Liver (tissue), 3 donors: ENCODE data around the gene ROR1.

Source experiments
- EGR1 ChIP-seq, 2 donors: IDR thresholded peaks; 2 replicates each; pipeline ENCODE4 v1.6.1; 2016 to 2018; ENCODE audit warnings: antibody characterized with exemption in 2 of 2, low read depth in 2 of 2
- FOXA1 ChIP-seq: IDR thresholded peaks from 2 replicates; pipeline ENCODE4 v1.6.1; 2016; ENCODE audit warnings: antibody characterized with exemption
- GABPA ChIP-seq, 2 donors: IDR thresholded peaks in 1 of 2; conservative IDR thresholded peaks in 1 of 2; 2 replicates each; pipeline ENCODE4 v1.6.1; 2016; ENCODE audit warnings: antibody characterized with exemption in 2 of 2, mild to moderate bottlenecking in 1 of 2, moderate library complexity in 1 of 2
- HNF4G ChIP-seq: IDR thresholded peaks from 2 replicates; pipeline ENCODE4 v1.6.1; 2016; ENCODE audit warnings: antibody characterized with exemption
- RAD21 ChIP-seq, 2 donors: IDR thresholded peaks; 2 replicates each; pipeline ENCODE4 v1.6.1; 2016; ENCODE audit warnings: antibody characterized with exemption in 2 of 2, mild to moderate bottlenecking in 2 of 2
- RXRA ChIP-seq, 2 donors: IDR thresholded peaks; 2 replicates each; pipeline ENCODE4 v1.6.1; 2017 to 2018; ENCODE audit warnings: antibody characterized with exemption in 2 of 2, mild to moderate bottlenecking in 1 of 2
- SP1 ChIP-seq: IDR thresholded peaks from 2 replicates; pipeline ENCODE4 v1.6.1; 2018; ENCODE audit warnings: antibody characterized with exemption, mild to moderate bottlenecking
- TAF1 ChIP-seq: conservative IDR thresholded peaks from 2 replicates; pipeline ENCODE4 v1.6.1; 2016; ENCODE audit warnings: antibody characterized with exemption, mild to moderate bottlenecking
- YY1 ChIP-seq: IDR thresholded peaks from 2 replicates; pipeline ENCODE4 v1.6.1; 2016; ENCODE audit warnings: antibody characterized with exemption, mild to moderate bottlenecking
- TF ChIP-seq, protein P1 (sequence below): fragments of 150-350 bp; IDR thresholded peaks from 2 replicates; pipeline ENCODE4 v1.5.1; 2017; ENCODE audit warnings: improper control_type of control experiment, low read depth, low read length; ENCODE audit not compliant: missing input control
- TF ChIP-seq, protein P2 (sequence below): IDR thresholded peaks from 2 replicates; pipeline ENCODE4 v1.6.1; 2016; ENCODE audit warnings: antibody characterized with exemption
- TF ChIP-seq, protein P3 (sequence below): IDR thresholded peaks from 2 replicates; pipeline ENCODE4 v1.6.1; 2016; ENCODE audit warnings: antibody characterized with exemption, mild to moderate bottlenecking
- donor health status: healthy.
- donor health status: healthy.

DNA sequence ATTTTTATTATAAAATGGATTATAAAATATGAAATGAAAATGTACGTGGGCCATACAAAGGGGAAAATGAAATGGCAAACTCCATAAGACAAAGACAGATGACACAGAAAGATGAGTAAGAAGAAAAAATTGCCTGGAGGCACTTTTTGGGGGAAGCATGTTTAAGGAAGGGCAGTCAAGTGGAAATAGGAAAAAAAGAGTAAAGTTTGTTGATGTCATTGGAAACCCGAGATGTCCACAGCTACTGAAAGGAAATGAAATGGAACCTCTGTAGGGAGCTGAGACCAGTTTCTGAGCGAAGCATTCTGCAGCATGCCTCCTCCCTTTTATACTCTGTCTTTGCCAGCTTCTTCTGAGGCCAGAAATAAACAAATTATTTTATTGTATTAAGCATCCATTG is 226.2 kb downstream of the ROR1 start:
- TF ChIP-seq, protein P1, sequence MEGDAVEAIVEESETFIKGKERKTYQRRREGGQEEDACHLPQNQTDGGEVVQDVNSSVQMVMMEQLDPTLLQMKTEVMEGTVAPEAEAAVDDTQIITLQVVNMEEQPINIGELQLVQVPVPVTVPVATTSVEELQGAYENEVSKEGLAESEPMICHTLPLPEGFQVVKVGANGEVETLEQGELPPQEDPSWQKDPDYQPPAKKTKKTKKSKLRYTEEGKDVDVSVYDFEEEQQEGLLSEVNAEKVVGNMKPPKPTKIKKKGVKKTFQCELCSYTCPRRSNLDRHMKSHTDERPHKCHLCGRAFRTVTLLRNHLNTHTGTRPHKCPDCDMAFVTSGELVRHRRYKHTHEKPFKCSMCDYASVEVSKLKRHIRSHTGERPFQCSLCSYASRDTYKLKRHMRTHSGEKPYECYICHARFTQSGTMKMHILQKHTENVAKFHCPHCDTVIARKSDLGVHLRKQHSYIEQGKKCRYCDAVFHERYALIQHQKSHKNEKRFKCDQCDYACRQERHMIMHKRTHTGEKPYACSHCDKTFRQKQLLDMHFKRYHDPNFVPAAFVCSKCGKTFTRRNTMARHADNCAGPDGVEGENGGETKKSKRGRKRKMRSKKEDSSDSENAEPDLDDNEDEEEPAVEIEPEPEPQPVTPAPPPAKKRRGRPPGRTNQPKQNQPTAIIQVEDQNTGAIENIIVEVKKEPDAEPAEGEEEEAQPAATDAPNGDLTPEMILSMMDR: no peak
- no peak for TF ChIP-seq RAD21 (IDR thresholded peaks at IDR 0.05)
- TF ChIP-seq FOXA1: no peak
- TF ChIP-seq GABPA (IDR thresholded peaks at IDR 0.05 in 1 of 2, conservative IDR thresholded peaks at IDR 0.05 in 1 of 2): no peak
- no peak for TF ChIP-seq EGR1 (IDR thresholded peaks at IDR 0.05; ENCODE audit: low read depth in 2 of 2)
- TF ChIP-seq, protein P2, sequence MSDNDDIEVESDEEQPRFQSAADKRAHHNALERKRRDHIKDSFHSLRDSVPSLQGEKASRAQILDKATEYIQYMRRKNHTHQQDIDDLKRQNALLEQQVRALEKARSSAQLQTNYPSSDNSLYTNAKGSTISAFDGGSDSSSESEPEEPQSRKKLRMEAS: no peak
- TF ChIP-seq TAF1: no peak
- no peak for TF ChIP-seq YY1
- no peak for TF ChIP-seq SP1
- TF ChIP-seq, protein P3, sequence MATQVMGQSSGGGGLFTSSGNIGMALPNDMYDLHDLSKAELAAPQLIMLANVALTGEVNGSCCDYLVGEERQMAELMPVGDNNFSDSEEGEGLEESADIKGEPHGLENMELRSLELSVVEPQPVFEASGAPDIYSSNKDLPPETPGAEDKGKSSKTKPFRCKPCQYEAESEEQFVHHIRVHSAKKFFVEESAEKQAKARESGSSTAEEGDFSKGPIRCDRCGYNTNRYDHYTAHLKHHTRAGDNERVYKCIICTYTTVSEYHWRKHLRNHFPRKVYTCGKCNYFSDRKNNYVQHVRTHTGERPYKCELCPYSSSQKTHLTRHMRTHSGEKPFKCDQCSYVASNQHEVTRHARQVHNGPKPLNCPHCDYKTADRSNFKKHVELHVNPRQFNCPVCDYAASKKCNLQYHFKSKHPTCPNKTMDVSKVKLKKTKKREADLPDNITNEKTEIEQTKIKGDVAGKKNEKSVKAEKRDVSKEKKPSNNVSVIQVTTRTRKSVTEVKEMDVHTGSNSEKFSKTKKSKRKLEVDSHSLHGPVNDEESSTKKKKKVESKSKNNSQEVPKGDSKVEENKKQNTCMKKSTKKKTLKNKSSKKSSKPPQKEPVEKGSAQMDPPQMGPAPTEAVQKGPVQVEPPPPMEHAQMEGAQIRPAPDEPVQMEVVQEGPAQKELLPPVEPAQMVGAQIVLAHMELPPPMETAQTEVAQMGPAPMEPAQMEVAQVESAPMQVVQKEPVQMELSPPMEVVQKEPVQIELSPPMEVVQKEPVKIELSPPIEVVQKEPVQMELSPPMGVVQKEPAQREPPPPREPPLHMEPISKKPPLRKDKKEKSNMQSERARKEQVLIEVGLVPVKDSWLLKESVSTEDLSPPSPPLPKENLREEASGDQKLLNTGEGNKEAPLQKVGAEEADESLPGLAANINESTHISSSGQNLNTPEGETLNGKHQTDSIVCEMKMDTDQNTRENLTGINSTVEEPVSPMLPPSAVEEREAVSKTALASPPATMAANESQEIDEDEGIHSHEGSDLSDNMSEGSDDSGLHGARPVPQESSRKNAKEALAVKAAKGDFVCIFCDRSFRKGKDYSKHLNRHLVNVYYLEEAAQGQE: no peak
- TF ChIP-seq HNF4G: no peak
- no peak for TF ChIP-seq RXRA (IDR thresholded peaks at IDR 0.05)
